ENCODE results near the gene KLC1. TPM values are rescaled to one million over a fixed set of nuclear protein-coding genes. Genes with fewer than 3 reads are reported as not detected.
A peak's percentile ranks its signal among the peaks of the same experiment; 100 is the strongest.

Gene KLC1
- total RNA-seq, 1 experiment from 2014 or later: 306 TPM

DNA sequence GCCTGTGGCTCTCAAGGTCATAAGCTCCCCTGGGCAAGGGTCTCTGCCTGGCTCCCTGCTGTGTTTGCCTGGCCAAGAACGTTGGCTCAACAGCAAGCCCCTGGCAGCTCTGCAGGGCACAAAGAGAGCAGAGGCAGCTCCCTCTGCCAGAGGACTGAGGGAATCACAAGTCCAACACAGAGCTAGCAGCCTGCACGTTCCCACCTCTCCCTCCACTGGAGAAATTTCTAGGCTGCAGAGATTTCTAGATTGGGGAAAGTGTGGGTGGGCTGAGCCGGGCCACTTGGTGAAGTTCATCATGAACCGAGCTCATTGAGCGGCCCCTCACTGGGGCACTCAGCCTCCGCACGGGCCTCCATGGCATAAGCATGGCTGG, 106.4 kb downstream of the KLC1 start:
- ATAC-seq (no peak), DNase-seq (no peak)
- no peak overlapping the region for H3K4me3 ChIP-seq (ENCODE audit: low read length)
- POLR2A ChIA-PET (ENCODE audit: unreplicated experiment): no interaction called here
- no peak overlapping the region for H3K27ac ChIP-seq (ENCODE audit: low read length)
- BruUV-seq (replicated peaks): no TSS peak
- H3K79me2 ChIP-seq (ENCODE audit: low read length): no peaks in the 10 kb centered on the region
- intact Hi-C loops (cut with micrococcal nuclease): no loop called here
- H3K9ac ChIP-seq (ENCODE audit: low read length): no peak overlapping the region
- H3K4me1 ChIP-seq (ENCODE audit: insufficient read depth, low read length): no peaks in the 10 kb centered on the region
- no peaks in the 10 kb centered on the region for H3K9me2 ChIP-seq (replicated peaks; ENCODE audit: low read length)
- CTCF ChIA-PET: no interaction called here
- no peak overlapping the region for H3K4me2 ChIP-seq (ENCODE audit: low read length)
- TF ChIP-seq EZH2phosphoT487 (IDR thresholded peaks at IDR 0.05; ENCODE audit: borderline replicate concordance, low read length): no peak
- no peak for TF ChIP-seq EZH2 (IDR thresholded peaks at IDR 0.05; ENCODE audit: low read length, unreplicated experiment)
- TF ChIP-seq, protein P1, sequence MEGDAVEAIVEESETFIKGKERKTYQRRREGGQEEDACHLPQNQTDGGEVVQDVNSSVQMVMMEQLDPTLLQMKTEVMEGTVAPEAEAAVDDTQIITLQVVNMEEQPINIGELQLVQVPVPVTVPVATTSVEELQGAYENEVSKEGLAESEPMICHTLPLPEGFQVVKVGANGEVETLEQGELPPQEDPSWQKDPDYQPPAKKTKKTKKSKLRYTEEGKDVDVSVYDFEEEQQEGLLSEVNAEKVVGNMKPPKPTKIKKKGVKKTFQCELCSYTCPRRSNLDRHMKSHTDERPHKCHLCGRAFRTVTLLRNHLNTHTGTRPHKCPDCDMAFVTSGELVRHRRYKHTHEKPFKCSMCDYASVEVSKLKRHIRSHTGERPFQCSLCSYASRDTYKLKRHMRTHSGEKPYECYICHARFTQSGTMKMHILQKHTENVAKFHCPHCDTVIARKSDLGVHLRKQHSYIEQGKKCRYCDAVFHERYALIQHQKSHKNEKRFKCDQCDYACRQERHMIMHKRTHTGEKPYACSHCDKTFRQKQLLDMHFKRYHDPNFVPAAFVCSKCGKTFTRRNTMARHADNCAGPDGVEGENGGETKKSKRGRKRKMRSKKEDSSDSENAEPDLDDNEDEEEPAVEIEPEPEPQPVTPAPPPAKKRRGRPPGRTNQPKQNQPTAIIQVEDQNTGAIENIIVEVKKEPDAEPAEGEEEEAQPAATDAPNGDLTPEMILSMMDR (conservative IDR thresholded peaks at IDR 0.05; ENCODE audit: low read depth, low read length): no peak
- H3K27me3 ChIP-seq (ENCODE audit: low read length): no peaks in the 10 kb centered on the region
- H3K9me3 ChIP-seq (ENCODE audit: low read length): no peaks in the 10 kb centered on the region
- H2AFZ ChIP-seq (ENCODE audit: low read length): no peak overlapping the region
- no peaks in the 10 kb centered on the region for H3F3A ChIP-seq (ENCODE audit: low read length, unreplicated experiment)
- no peaks in the 10 kb centered on the region for H4K20me1 ChIP-seq (ENCODE audit: low read length)
- peaks cover 9% of the 10 kb centered on the region; the same call in 1 of the 2 replicates for H3K36me3 ChIP-seq (ENCODE audit: low read depth, low read length)

DNA sequence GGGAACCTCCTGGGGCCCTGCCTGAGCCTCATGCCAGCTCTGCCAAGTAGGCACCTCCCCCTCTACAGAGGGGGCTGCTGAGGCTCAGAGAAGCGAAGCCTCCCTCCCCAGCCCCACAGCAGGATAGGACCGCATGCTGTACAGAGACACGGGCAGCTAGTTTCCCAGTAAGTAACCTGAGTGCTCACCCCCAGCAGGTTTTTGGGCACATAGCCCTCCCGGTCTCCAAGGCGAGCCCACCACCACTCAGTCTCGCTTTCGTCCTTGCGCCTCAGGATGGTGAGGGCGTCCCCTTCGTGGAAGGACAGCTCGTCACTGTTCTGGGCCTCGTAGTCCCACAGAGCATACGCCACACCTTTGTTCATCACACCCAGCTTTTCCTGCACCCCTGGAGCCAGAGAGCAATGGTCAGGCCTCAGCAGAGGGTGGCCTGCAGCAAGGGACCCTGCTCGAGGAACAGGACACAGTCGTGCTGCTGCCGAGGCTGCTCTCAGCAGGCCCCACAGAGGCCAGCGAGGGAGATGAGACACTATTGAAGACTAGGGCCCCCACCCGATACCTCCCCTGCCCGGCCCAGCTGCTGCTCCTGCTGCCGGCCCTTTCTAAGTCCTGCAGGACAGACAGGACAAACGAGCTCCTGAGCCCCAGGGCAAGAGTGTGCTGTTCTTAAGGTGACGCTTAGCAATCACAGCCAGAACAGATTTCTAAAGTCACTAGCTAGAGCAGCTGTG, 107.0 kb downstream of the KLC1 start:
- peaks cover 9% of the 10 kb centered on the region; the same call in 1 of the 2 replicates for H3K36me3 ChIP-seq (ENCODE audit: low read depth, low read length)
- ChIA-PET CTCF (no interaction called here), POLR2A (ENCODE audit: unreplicated experiment) (no interaction called here)
- DNase-seq (peak; percentile 19), ATAC-seq (no peak)
- no peaks in the 10 kb centered on the region for H4K20me1 ChIP-seq (ENCODE audit: low read length)
- H3K79me2 ChIP-seq (ENCODE audit: low read length): no peaks in the 10 kb centered on the region
- H3K9me2 ChIP-seq (replicated peaks; ENCODE audit: low read length): no peaks in the 10 kb centered on the region
- no peaks in the 10 kb centered on the region for H3K9me3 ChIP-seq (ENCODE audit: low read length)
- H3K4me2 ChIP-seq (ENCODE audit: low read length): no peak overlapping the region
- H2AFZ ChIP-seq (ENCODE audit: low read length): no peak overlapping the region
- H3K4me3 ChIP-seq (ENCODE audit: low read length): no peak overlapping the region
- H3K9ac ChIP-seq (ENCODE audit: low read length): no peak overlapping the region
- no peaks in the 10 kb centered on the region for H3F3A ChIP-seq (ENCODE audit: low read length, unreplicated experiment)
- intact Hi-C loops (cut with micrococcal nuclease): no loop called here
- no peaks in the 10 kb centered on the region for H3K27me3 ChIP-seq (ENCODE audit: low read length)
- no peaks in the 10 kb centered on the region for H3K4me1 ChIP-seq (ENCODE audit: insufficient read depth, low read length)
- BruUV-seq (replicated peaks): no TSS peak
- TF ChIP-seq, protein P1 (conservative IDR thresholded peaks at IDR 0.05; ENCODE audit: low read depth, low read length): no peak
- TF ChIP-seq EZH2 (IDR thresholded peaks at IDR 0.05; ENCODE audit: low read length, unreplicated experiment) (no peak), EZH2phosphoT487 (IDR thresholded peaks at IDR 0.05; ENCODE audit: borderline replicate concordance, low read length) (no peak)
- H3K27ac ChIP-seq (ENCODE audit: low read length): no peak overlapping the region

Data from PC-3 (cell line).